ENCODE data around the gene ARPC5L. TPM values are rescaled to one million over a fixed set of nuclear protein-coding genes. Genes with fewer than 3 reads are reported as not detected.

The ARPC5L gene
- total and polyA plus RNA-seq, 2 of the 13 experiments (the other 11 are each of a cell fraction or from before 2014, with no cell fraction given): 29.9 to 33.8 TPM

- TF ChIP-seq MIXL1 (CRISPR knock-in tag; IDR thresholded peaks at IDR 0.05): peak; percentile 49; the same call in 1 of the 2 replicates
- no peak for TF ChIP-seq ZNF639 (CRISPR knock-in tag; conservative IDR thresholded peaks at IDR 0.05)
- TF ChIP-seq ZNF670 (CRISPR knock-in tag; IDR thresholded peaks at IDR 0.05; ENCODE audit: borderline replicate concordance): no peak
- peak; percentile 18 for TF ChIP-seq SMC3 (IDR thresholded peaks at IDR 0.05; ENCODE audit: low read length)
- TF ChIP-seq IRF2 (CRISPR knock-in tag; IDR thresholded peaks at IDR 0.05): peak; percentile 34; the same call in 1 of the 2 replicates
- no peak for TF ChIP-seq ZFP62 (CRISPR knock-in tag; IDR thresholded peaks at IDR 0.05)
- peak; percentile 76 for TF ChIP-seq SALL1 (CRISPR knock-in tag; IDR thresholded peaks at IDR 0.05)
- no peak for TF ChIP-seq ZNF432 (CRISPR knock-in tag; IDR thresholded peaks at IDR 0.05; ENCODE audit: borderline replicate concordance)
- TF ChIP-seq ZNF20 (CRISPR knock-in tag; IDR thresholded peaks at IDR 0.05): no peak
- TF ChIP-seq ZFP37 (CRISPR knock-in tag; IDR thresholded peaks at IDR 0.05; ENCODE audit: borderline replicate concordance): no peak
- TF ChIP-seq KLF16 (CRISPR knock-in tag; IDR thresholded peaks at IDR 0.05): peak in 1 of 2 experiments; percentile 66; a peak in 1 of 4 replicates
These were observed 35.9 kb downstream of the ARPC5L start (continued) for GRCh38 chr9:124897570-124898460.

- Histone ChIP-seq H3K9me3 (ENCODE audit: low read length) (no peaks in the 10 kb centered on the region), H3K27ac (ENCODE audit: extremely low read length, insufficient read depth, low read length) (no peak overlapping the region), H3K27me3 (ENCODE audit: control insufficient read depth in 1 of 2, insufficient read depth in 2 of 2, low read length in 2 of 2) (no peaks in the 10 kb centered on the region), H3K4me2 (ENCODE audit: low read depth, low read length) (no peak overlapping the region), H3K4me1 (ENCODE audit: insufficient read depth, low read length) (peaks cover 23% of the 10 kb centered on the region), H2AFZ (ENCODE audit: low read length) (no peak overlapping the region), H3K36me3 (replicated peaks in 1 of 2; ENCODE audit: control insufficient read depth in 1 of 2, insufficient read depth in 2 of 2, low read length in 2 of 2) (peaks cover 7 to 18% of the 10 kb centered on the region in 2 experiments; a peak in 3 of 5 replicates), H3K79me2 (ENCODE audit: insufficient read depth, low read length) (no peaks in the 10 kb centered on the region), H3K4me3 (replicated peaks in 1 of 3; ENCODE audit: insufficient read depth in 1 of 3, low read depth in 2 of 3, low read length in 3 of 3) (no peak overlapping the region), H3K9ac (ENCODE audit: insufficient read depth, low read depth, low read length) (no peak overlapping the region), H4K20me1 (ENCODE audit: insufficient read depth, low read length) (no peaks in the 10 kb centered on the region)
- ChIA-PET CTCF (ENCODE audit: low intra/inter-chr PET ratio, low total read pairs) (no interaction called here), POLR2A (no interaction called here)
- intact Hi-C loops (cut with micrococcal nuclease; ENCODE audit: unreplicated experiment): no loop called here
- TF ChIP-seq HMGXB3 (CRISPR knock-in tag; IDR thresholded peaks at IDR 0.05; ENCODE audit: borderline replicate concordance): no peak
- peak; percentile 38 for TF ChIP-seq NFE2L2 (IDR thresholded peaks at IDR 0.05; ENCODE audit: low read length)
- TF ChIP-seq ZFP91 (CRISPR knock-in tag; IDR thresholded peaks at IDR 0.05; ENCODE audit: borderline replicate concordance): no peak
- 96% methylated on average over 9 of the region's 9 CpGs for WGBS (ENCODE audit: low lambda C conversion rate)
- in situ Hi-C loops (cut with HindIII; ENCODE audit: extremely low pct_ligation_motif_present, low pct_unique_long_range_greater_than_20kb): no loop called here
- no peak for DNase-seq (ENCODE audit: low spot score)
- ATAC-seq: no peak
- BruUV-seq (replicated peaks): no TSS peak
- FAIRE-seq: no peak
These were observed 37.9 kb downstream of the ARPC5L start for GRCh38 chr9:124899845-124900244.
